HepG2 (cell line): ENCODE results near the gene GSDME.

ENCODE experiments used
- BRF2 ChIP-seq: sonication (generic); formaldehyde crosslinking; IDR thresholded peaks from 2 replicates; pipeline ENCODE4 v1.8.1; 2022; ENCODE audit warnings: mild to moderate bottlenecking, missing genetic modification reagents
- CTCF ChIP-seq: sonication (generic); formaldehyde crosslinking; IDR thresholded peaks from 2 replicates; pipeline ENCODE4 v1.5.0; 2020; ENCODE audit warnings: mild to moderate bottlenecking, missing genetic modification reagents, moderate library complexity
- POLR2A ChIP-seq, 2 experiments: IDR thresholded peaks; 2 replicates each; pipeline ENCODE4 v1.6.1; 2011; ENCODE audit warnings: low read depth in 2 of 2, low read length in 2 of 2, mild to moderate bottlenecking in 1 of 2, moderate library complexity in 1 of 2; ENCODE audit not compliant: insufficient read depth in 1 of 2
- SP1 ChIP-seq, 2 experiments: fragments of 450-650 bp in 1 of 2; sonication (generic) in 1 of 2; formaldehyde crosslinking in 1 of 2; IDR thresholded peaks; 2 replicates each; pipeline versions ENCODE4 v1.4.0 to v1.6.1; 2016 to 2020; ENCODE audit warnings: missing genetic modification reagents in 1 of 2
- ZNF138 ChIP-seq: sonication (generic); formaldehyde crosslinking; IDR thresholded peaks from 2 replicates; pipeline ENCODE4 v1.5.0; 2020; ENCODE audit warnings: mild to moderate bottlenecking, low read depth, missing genetic modification reagents
- ZNF512 ChIP-seq: sonication (generic); formaldehyde crosslinking; IDR thresholded peaks from 2 replicates; pipeline ENCODE4 v1.4.0; 2020; ENCODE audit warnings: mild to moderate bottlenecking, missing genetic modification reagents
- ZNF556 ChIP-seq: sonication (generic); formaldehyde crosslinking; IDR thresholded peaks from 2 replicates; pipeline ENCODE4 v1.4.0; 2020; ENCODE audit warnings: mild to moderate bottlenecking, missing genetic modification reagents, borderline replicate concordance

- no peak for TF ChIP-seq SP1 (IDR thresholded peaks at IDR 0.05)
- no peak for TF ChIP-seq SP1 (CRISPR knock-in tag; IDR thresholded peaks at IDR 0.05)
- no peak for TF ChIP-seq ZNF138 (CRISPR knock-in tag)
- TF ChIP-seq BRF2 (CRISPR knock-in tag): no peak
- TF ChIP-seq ZNF512 (CRISPR knock-in tag): no peak
- TF ChIP-seq POLR2A (IDR thresholded peaks at IDR 0.05; ENCODE audit: insufficient read depth in 1 of 2, low read depth in 2 of 2, low read length in 2 of 2): no peak
- TF ChIP-seq CTCF (CRISPR knock-in tag): no peak
- TF ChIP-seq ZNF556 (CRISPR knock-in tag): no peak
Measured at GRCh38 chr7:24697416-24697815, 59.8 kb downstream of the GSDME start.
